ENCODE measurements around the gene PRKAG2. TPM values are rescaled to one million over a fixed set of nuclear protein-coding genes. Genes with fewer than 3 reads are reported as not detected.
"Not testable (repeated sequence)": the region's sequence is repeated elsewhere in the genome, so short reads cannot be mapped to it uniquely, and the experiment has no call there.

PRKAG2 gene
- total RNA-seq, 1 experiment from 2014 or later, result 73.9 TPM

GRCh38 chr7:151519765-151520418 is 357.0 kb downstream of the PRKAG2 start, which contains the start of gene RHEB:
TSS of gene RHEB (minus strand) at chr7:151519895. CDS start at chr7:151519511, 384 bp downstream.
- peaks cover 27% of the 10 kb centered on the region for H3K4me1 Mint-ChIP-seq (ENCODE audit: insufficient read depth, unreplicated experiment)
- peak; percentile 99 for DNase-seq (ENCODE audit: unreplicated experiment)
- no peak for TF ChIP-seq CTCF (IDR thresholded peaks at IDR 0.05; ENCODE audit: unreplicated experiment)
- H3K9me3 Mint-ChIP-seq (ENCODE audit: unreplicated experiment), result no peaks in the 10 kb centered on the region
- intact Hi-C loops (cut with micrococcal nuclease), result loop anchor here (2.0 kb wide), 1 partner anchor 15 kb away; no protein-coding TSS in a partner anchor
- ChIA-PET POLR2A (interaction anchor here (0.6 to 7.9 kb wide), 17 partner anchors 15 to 278 kb away, joined by 3 to 141 read pairs (median 4); no protein-coding TSS in a partner anchor), CTCF (interaction anchor here (0.6 to 1.2 kb wide), 6 partner anchors 16 to 1918 kb away, joined by 3 to 4 read pairs (median 3); no protein-coding TSS in a partner anchor)
- BruUV-seq (replicated peaks), result no TSS peak
- H3K4me3 Mint-ChIP-seq (ENCODE audit: unreplicated experiment), result peak within 1 kb of the TSS; percentile 89
- H3K36me3 Mint-ChIP-seq (ENCODE audit: insufficient read depth, unreplicated experiment), result no peaks in the 10 kb centered on the region
- H3K27me3 Mint-ChIP-seq (ENCODE audit: insufficient read depth, unreplicated experiment), result no peaks in the 10 kb centered on the region
- H3K27ac Mint-ChIP-seq (ENCODE audit: low read depth, unreplicated experiment), result peak within 1 kb of the TSS; percentile 96

- not testable (repeated sequence) for DNase-seq (ENCODE audit: unreplicated experiment); BruUV-seq (replicated peaks); H3K9me3 Mint-ChIP-seq (ENCODE audit: unreplicated experiment); H3K27me3 Mint-ChIP-seq (ENCODE audit: insufficient read depth, unreplicated experiment); H3K36me3 Mint-ChIP-seq (ENCODE audit: insufficient read depth, unreplicated experiment)
- Mint-ChIP-seq H3K4me3 (ENCODE audit: unreplicated experiment) (peak overlapping the region; percentile 89), H3K27ac (ENCODE audit: low read depth, unreplicated experiment) (peak overlapping the region; percentile 96), H3K4me1 (ENCODE audit: insufficient read depth, unreplicated experiment) (peaks cover 32% of the 10 kb centered on the region)
- ChIA-PET POLR2A (interaction anchor here (0.6 to 7.9 kb wide), 18 partner anchors 14 to 290 kb away, joined by 3 to 141 read pairs (median 4); no protein-coding TSS in a partner anchor), CTCF (interaction anchor here (0.7 to 0.9 kb wide), 2 partner anchors 16 to 17 kb away, joined by 3 to 4 read pairs; no protein-coding TSS in a partner anchor)
- intact Hi-C loops (cut with micrococcal nuclease), result loop anchor here (1.0 to 2.0 kb wide), 3 partner anchors 14 to 59 kb away; no protein-coding TSS in a partner anchor
Observed at GRCh38 chr7:151518947-151519764, 357.8 kb downstream of the PRKAG2 start.

GRCh38 chr7:151518105-151518946 is 358.6 kb downstream of the PRKAG2 start:
- Mint-ChIP-seq H3K9me3 (ENCODE audit: unreplicated experiment) (no peaks in the 10 kb centered on the region), H3K36me3 (ENCODE audit: insufficient read depth, unreplicated experiment) (peaks cover 7% of the 10 kb centered on the region), H3K4me1 (ENCODE audit: insufficient read depth, unreplicated experiment) (peaks cover 36% of the 10 kb centered on the region), H3K4me3 (ENCODE audit: unreplicated experiment) (peak overlapping the region; percentile 89), H3K27ac (ENCODE audit: low read depth, unreplicated experiment) (peak overlapping the region; percentile 96), H3K27me3 (ENCODE audit: insufficient read depth, unreplicated experiment) (no peaks in the 10 kb centered on the region)
- TF ChIP-seq CTCF (IDR thresholded peaks at IDR 0.05; ENCODE audit: unreplicated experiment), result no peak
- BruUV-seq (replicated peaks), result TSS peak; percentile 19
- peak; percentile 63 for DNase-seq (ENCODE audit: unreplicated experiment)
- POLR2A ChIA-PET, result interaction anchor here (0.7 to 7.9 kb wide), 16 partner anchors 13 to 279 kb away, joined by 3 to 141 read pairs (median 8); no protein-coding TSS in a partner anchor
- intact Hi-C loops (cut with micrococcal nuclease), result loop anchor here (1.0 to 2.0 kb wide), 3 partner anchors 14 to 58 kb away; no protein-coding TSS in a partner anchor
- CTCF ChIA-PET, result interaction anchor here (0.6 to 1.2 kb wide), 6 partner anchors 15 to 243 kb away, joined by 3 to 4 read pairs (median 3); no protein-coding TSS in a partner anchor

- Mint-ChIP-seq H3K9me3 (ENCODE audit: unreplicated experiment) (no peaks in the 10 kb centered on the region), H3K27ac (ENCODE audit: low read depth, unreplicated experiment) (peak overlapping the region; percentile 96), H3K27me3 (ENCODE audit: insufficient read depth, unreplicated experiment) (no peaks in the 10 kb centered on the region), H3K36me3 (ENCODE audit: insufficient read depth, unreplicated experiment) (peaks cover 7% of the 10 kb centered on the region), H3K4me3 (ENCODE audit: unreplicated experiment) (peak overlapping the region; percentile 89), H3K4me1 (ENCODE audit: insufficient read depth, unreplicated experiment) (peaks cover 42% of the 10 kb centered on the region)
- DNase-seq (ENCODE audit: unreplicated experiment), result no peak
- ChIA-PET CTCF (interaction anchor here (0.6 to 1.2 kb wide), 7 partner anchors 15 to 243 kb away, joined by 3 to 4 read pairs (median 3); no protein-coding TSS in a partner anchor), POLR2A (interaction anchor here (0.9 to 7.9 kb wide), 12 partner anchors 13 to 211 kb away, joined by 3 to 141 read pairs (median 8); no protein-coding TSS in a partner anchor)
- intact Hi-C loops (cut with micrococcal nuclease), result loop anchor here (1.0 to 2.0 kb wide), 3 partner anchors 13 to 57 kb away; no protein-coding TSS in a partner anchor
- BruUV-seq (replicated peaks), result no TSS peak
- no peak for TF ChIP-seq CTCF (IDR thresholded peaks at IDR 0.05; ENCODE audit: unreplicated experiment)
Observed at GRCh38 chr7:151517601-151518104, 359.3 kb downstream of the PRKAG2 start.
